Gastrocnemius medialis (tissue), 4 donors: ENCODE data around the gene SNF8.

ENCODE experiments used
- CTCF ChIP-seq, 5 experiments: fragments of 450-650 bp in 3 of 5; fragments of 200-600 bp in 2 of 5; sonication (generic) in 2 of 5; IDR thresholded peaks in 4 of 5; conservative IDR thresholded peaks in 1 of 5; 1 replicate in 4 of 5; 2 replicates in 1 of 5; pipeline ENCODE4 v1.5.1; 2016 to 2019; ENCODE audit warnings: antibody characterized with exemption in 5 of 5, mild to moderate bottlenecking in 3 of 5, moderate library complexity in 3 of 5
- POLR2A ChIP-seq, 2 donors: fragments of 450-650 bp; IDR thresholded peaks; one replicate each; pipeline ENCODE4 v1.6.1; 2017; ENCODE audit warnings: antibody characterized with exemption in 2 of 2, mild to moderate bottlenecking in 2 of 2, moderate library complexity in 2 of 2

GRCh38 chr17:48973806-48974205 is 29.2 kb upstream of the SNF8 start:
- TF ChIP-seq CTCF (IDR thresholded peaks at IDR 0.05 in 4 of 5, conservative IDR thresholded peaks at IDR 0.05 in 1 of 5) (no peak), POLR2A (IDR thresholded peaks at IDR 0.05) (no peak)
